ENCODE measurements around the gene MS4A12. TPM values are rescaled to one million over a fixed set of nuclear protein-coding genes. Genes with fewer than 3 reads are reported as not detected.

MS4A12 gene
- total RNA-seq, 4 donors from 2014 or later, result 0.75 TPM; not detected in 3

DNA sequence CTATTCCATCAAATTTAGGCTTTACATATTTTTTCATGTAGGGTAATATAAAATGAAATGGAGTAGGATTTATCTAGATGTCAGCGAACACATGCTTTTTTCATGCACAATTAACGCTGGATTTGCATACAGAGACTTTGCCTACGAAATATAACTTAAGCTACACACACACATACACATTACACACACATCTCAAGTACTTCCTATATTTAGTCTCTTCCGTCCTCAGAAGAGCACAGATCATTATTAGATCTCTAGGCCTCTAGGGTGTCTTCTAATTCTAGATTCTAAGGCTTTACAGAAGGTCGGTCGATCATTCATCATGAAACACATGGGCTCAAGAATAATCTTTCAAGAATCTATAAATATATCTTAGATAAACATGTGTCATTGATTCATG is 18.8 kb downstream of the MS4A12 start:
- Histone ChIP-seq H3K27ac (no peak overlapping the region), H3K4me3 (no peak overlapping the region), H3K27me3 (no peaks in the 10 kb centered on the region), H3K36me3 (no peaks in the 10 kb centered on the region), H3K9me3 (no peaks in the 10 kb centered on the region), H3K4me1 (no peaks in the 10 kb centered on the region)
- DNase-seq, result no peak
- no peak for ATAC-seq
- TF ChIP-seq, protein P1, sequence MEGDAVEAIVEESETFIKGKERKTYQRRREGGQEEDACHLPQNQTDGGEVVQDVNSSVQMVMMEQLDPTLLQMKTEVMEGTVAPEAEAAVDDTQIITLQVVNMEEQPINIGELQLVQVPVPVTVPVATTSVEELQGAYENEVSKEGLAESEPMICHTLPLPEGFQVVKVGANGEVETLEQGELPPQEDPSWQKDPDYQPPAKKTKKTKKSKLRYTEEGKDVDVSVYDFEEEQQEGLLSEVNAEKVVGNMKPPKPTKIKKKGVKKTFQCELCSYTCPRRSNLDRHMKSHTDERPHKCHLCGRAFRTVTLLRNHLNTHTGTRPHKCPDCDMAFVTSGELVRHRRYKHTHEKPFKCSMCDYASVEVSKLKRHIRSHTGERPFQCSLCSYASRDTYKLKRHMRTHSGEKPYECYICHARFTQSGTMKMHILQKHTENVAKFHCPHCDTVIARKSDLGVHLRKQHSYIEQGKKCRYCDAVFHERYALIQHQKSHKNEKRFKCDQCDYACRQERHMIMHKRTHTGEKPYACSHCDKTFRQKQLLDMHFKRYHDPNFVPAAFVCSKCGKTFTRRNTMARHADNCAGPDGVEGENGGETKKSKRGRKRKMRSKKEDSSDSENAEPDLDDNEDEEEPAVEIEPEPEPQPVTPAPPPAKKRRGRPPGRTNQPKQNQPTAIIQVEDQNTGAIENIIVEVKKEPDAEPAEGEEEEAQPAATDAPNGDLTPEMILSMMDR (IDR thresholded peaks at IDR 0.05 in 4 of 5, conservative IDR thresholded peaks at IDR 0.05 in 1 of 5), result no peak
- no peak for TF ChIP-seq POLR2A (IDR thresholded peaks at IDR 0.05)
- intact Hi-C loops (cut with DNase I; ENCODE audit: low total_unique reads), result no loop called here
- in situ Hi-C loops (cut with MboI; ENCODE audit: low sequenced_read_pairs in 4 of 4), result no loop called here

GRCh38 chr11:60512651-60513225 is 20.2 kb downstream of the MS4A12 start:
- in situ Hi-C loops (cut with MboI; ENCODE audit: low sequenced_read_pairs in 4 of 4), result no loop called here
- DNase-seq, result no peak
- Histone ChIP-seq H3K4me1 (no peaks in the 10 kb centered on the region), H3K27me3 (no peaks in the 10 kb centered on the region), H3K36me3 (no peaks in the 10 kb centered on the region), H3K27ac (no peak overlapping the region), H3K4me3 (no peak overlapping the region), H3K9me3 (no peaks in the 10 kb centered on the region)
- intact Hi-C loops (cut with DNase I; ENCODE audit: low total_unique reads), result no loop called here
- TF ChIP-seq, protein P1 (IDR thresholded peaks at IDR 0.05 in 4 of 5, conservative IDR thresholded peaks at IDR 0.05 in 1 of 5), result no peak
- TF ChIP-seq POLR2A (IDR thresholded peaks at IDR 0.05), result no peak
- no peak for ATAC-seq

GRCh38 chr11:60513496-60514460 is 21.2 kb downstream of the MS4A12 start:
- H3K9me3 ChIP-seq, result no peaks in the 10 kb centered on the region
- in situ Hi-C loops (cut with MboI; ENCODE audit: low sequenced_read_pairs in 4 of 4) (no loop called here), intact Hi-C loops (cut with DNase I; ENCODE audit: low total_unique reads) (no loop called here)
- H3K36me3 ChIP-seq, result no peaks in the 10 kb centered on the region
- no peak for DNase-seq
- H3K4me1 ChIP-seq, result no peaks in the 10 kb centered on the region
- no peak for TF ChIP-seq POLR2A (IDR thresholded peaks at IDR 0.05)
- TF ChIP-seq, protein P1 (IDR thresholded peaks at IDR 0.05 in 4 of 5, conservative IDR thresholded peaks at IDR 0.05 in 1 of 5), result no peak
- H3K27me3 ChIP-seq, result no peaks in the 10 kb centered on the region
- H3K4me3 ChIP-seq, result no peak overlapping the region
- ATAC-seq, result no peak
- no peak overlapping the region for H3K27ac ChIP-seq

GRCh38 chr11:60515144-60515855 is 22.7 kb downstream of the MS4A12 start, which contains the start of gene MS4A13:
Gene MS4A13 (plus strand): TSS chr11:60515392. CDS start chr11:60518084, 2,692 bp downstream.
- DNase-seq, result no peak
- in situ Hi-C loops (cut with MboI; ENCODE audit: low sequenced_read_pairs in 4 of 4), result no loop called here

More at GRCh38 chr11:60515144-60515855, 22.7 kb downstream of the MS4A12 start, which contains the start of gene MS4A13:
- no peak within 1 kb of the TSS for H3K27ac ChIP-seq
- no peaks in the 10 kb centered on the region for H3K4me1 ChIP-seq
- H3K9me3 ChIP-seq, result no peaks in the 10 kb centered on the region
- intact Hi-C loops (cut with DNase I; ENCODE audit: low total_unique reads), result no loop called here
- H3K36me3 ChIP-seq, result no peaks in the 10 kb centered on the region
- H3K27me3 ChIP-seq, result no peaks in the 10 kb centered on the region
- TF ChIP-seq POLR2A (IDR thresholded peaks at IDR 0.05), result no peak
- TF ChIP-seq, protein P1 (IDR thresholded peaks at IDR 0.05 in 4 of 5, conservative IDR thresholded peaks at IDR 0.05 in 1 of 5), result no peak
- H3K4me3 ChIP-seq, result no peak within 1 kb of the TSS
- ATAC-seq, result no peak

Data from gastrocnemius medialis (tissue), 4 donors.